ENCODE measurements around the gene RUFY4.

The RUFY4 gene

DNA sequence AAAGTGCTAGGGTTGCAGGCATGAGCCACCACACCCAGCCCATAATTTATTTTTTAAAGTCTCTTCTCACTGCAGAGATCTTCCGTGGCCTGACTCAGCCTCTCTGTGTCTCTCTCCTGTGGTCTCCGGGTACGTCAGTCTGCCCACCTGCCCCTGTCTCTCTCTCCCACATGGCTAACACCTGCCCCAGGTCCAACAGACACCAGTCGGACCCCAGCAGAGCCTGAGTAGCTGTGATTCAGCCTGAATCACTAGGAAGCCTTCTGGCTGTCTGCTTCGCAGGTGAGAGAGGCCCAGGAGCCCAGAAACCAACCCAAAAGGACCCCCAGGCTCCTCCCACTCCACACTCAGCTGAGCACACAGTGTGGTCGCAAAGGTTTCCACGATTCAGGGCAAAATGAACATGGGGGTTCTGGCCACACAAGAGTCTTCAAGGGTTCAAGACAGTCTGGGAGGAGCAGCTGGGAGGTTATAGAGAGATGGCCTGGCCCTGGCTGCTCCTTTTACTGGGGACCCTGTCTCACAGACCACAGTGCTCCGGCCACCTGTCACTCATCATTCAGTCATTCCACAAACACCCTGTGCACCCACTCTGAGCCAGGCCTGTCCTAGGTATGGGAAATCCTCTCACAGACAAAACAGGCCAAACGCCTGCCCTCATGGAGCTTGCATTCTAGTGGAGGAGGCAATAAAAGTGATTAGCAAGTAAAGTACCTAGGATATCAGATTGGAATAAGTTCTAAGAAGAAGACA lies 8.6 kb downstream of the RUFY4 start:
- H3K4me3 ChIP-seq (ENCODE audit: low read depth, low read length), result no peak overlapping the region
- TF ChIP-seq CTCF (IDR thresholded peaks at IDR 0.05; ENCODE audit: borderline replicate concordance, insufficient read depth, low read depth, low read length), result no peak

DNA sequence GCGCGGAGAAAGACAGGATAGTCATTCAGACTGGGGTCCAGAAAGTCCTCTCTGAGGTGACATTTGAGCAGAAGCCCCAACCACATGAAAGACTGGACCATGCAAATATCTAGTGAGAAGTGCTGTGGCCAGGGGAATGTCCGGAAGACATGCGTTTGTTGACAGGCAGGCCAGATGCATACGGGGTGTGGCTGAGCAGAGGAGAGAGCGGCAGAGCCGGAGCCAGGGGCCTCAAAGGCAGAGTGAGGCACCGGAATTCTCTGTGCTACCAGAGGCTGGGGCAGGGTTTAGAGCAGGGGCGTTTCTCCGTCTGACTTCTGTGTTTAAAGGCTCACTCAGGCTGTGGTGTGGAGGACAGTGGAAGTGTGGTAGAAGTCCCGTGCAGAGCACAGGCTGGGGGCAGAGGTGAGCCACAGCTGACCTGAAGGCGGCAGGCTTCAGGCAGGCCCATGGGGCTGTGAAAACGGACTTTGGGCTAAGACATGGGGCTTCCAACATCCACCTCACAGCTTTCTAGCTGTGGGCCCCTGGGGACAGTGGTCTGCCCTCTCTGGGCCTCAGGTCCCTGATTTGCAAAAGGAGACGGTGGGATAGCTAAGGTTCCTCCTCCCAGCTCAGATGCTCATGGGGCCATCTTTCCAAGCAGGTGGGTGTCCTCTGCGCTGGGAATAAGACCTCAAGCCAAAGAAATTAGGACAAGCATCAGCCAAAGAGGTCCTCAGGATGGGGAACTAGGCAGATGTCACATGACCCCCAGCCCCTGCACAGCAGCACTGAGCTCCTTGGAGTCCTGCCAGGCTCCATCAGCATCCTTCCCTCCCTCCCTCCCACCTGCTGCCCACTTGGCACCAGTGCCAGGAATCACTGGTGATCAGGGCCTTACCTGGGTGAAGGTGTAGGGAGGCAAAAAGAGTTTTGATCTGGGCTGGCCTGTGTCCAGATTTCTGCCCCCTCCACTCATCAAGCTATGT lies 11.2 kb downstream of the RUFY4 start:
- H3K4me3 ChIP-seq (ENCODE audit: low read depth, low read length), result no peak overlapping the region
- no peak for TF ChIP-seq CTCF (IDR thresholded peaks at IDR 0.05; ENCODE audit: borderline replicate concordance, insufficient read depth, low read depth, low read length)

DNA sequence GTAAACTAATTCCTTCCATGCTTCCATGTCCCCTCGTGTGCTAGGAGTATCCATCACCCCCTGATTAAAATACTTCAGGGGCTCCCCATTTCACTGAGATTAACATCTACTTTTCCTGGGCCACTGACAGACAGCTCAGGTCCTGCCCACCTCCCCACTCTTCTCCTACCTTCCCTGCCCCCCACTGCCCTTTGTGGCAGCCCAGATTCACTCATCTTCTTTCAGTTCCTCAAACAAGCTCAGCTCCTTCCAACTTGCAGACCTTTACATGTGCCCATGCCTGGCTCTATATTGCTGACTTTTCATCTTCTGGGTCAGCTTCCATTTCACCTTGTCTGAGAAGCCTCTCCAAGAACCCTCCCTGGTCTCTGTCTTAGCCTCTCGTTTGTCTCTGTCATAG lies 12.0 kb downstream of the RUFY4 start:
- no peak overlapping the region for H3K4me3 ChIP-seq (ENCODE audit: low read depth, low read length)
- TF ChIP-seq CTCF (IDR thresholded peaks at IDR 0.05; ENCODE audit: borderline replicate concordance, insufficient read depth, low read depth, low read length), result no peak

GRCh38 chr2:218081695-218082094 lies 12.6 kb downstream of the RUFY4 start:
- H3K4me3 ChIP-seq (ENCODE audit: low read depth, low read length), result no peak overlapping the region
- TF ChIP-seq CTCF (IDR thresholded peaks at IDR 0.05; ENCODE audit: borderline replicate concordance, insufficient read depth, low read depth, low read length), result no peak

- TF ChIP-seq CTCF (IDR thresholded peaks at IDR 0.05; ENCODE audit: borderline replicate concordance, insufficient read depth, low read depth, low read length), result no peak
- no peak overlapping the region for H3K4me3 ChIP-seq (ENCODE audit: low read depth, low read length)
These were observed 13.7 kb downstream of the RUFY4 start for GRCh38 chr2:218082586-218083351.

DNA sequence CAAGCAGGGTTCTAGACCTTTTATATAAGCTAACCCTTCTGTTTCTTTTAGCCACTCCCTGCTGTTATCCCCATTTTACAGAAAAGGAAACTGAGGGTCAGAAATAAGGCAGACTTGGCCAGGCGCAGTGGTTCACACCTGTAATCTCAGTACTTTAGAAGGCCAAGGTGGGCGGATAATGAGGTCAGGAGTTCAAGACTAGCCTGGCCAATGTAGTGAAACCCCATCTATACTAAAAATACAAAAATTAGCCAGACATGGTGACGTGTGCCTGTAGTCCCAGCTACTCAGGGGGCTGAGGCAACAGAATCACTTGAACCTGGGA lies 14.3 kb downstream of the RUFY4 start:
- no peak overlapping the region for H3K4me3 ChIP-seq (ENCODE audit: low read depth, low read length)
- TF ChIP-seq CTCF (IDR thresholded peaks at IDR 0.05; ENCODE audit: borderline replicate concordance, insufficient read depth, low read depth, low read length), result no peak
